Endodermal cell (in vitro differentiated cells): ENCODE data around the gene BRF1. TPM values are rescaled to one million over a fixed set of nuclear protein-coding genes. Genes with fewer than 3 reads are reported as not detected.
"Not testable (repeated sequence)": the region's sequence is repeated elsewhere in the genome, so short reads cannot be mapped to it uniquely, and the experiment has no call there.

Source experiments
- DNase-seq: peaks from one replicate; pipeline ENCODE4 v3.0.0-alpha.2; 2017
- H3K27ac ChIP-seq: 2 replicates; pipeline ENCODE4 v1.5.1; 2013; ENCODE audit warnings: mild to moderate bottlenecking, low read depth, low read length, moderate library complexity
- H3K27me3 ChIP-seq: 2 replicates; pipeline ENCODE4 v1.6.1; 2013; ENCODE audit warnings: mild to moderate bottlenecking, low read length, moderate library complexity; ENCODE audit not compliant: insufficient read depth, control insufficient read depth, poor library complexity, severe bottlenecking
- H3K36me3 ChIP-seq: 2 replicates; pipeline ENCODE4 v1.7.0; 2013; ENCODE audit warnings: mild to moderate bottlenecking, low read length, moderate library complexity; ENCODE audit not compliant: control insufficient read depth, insufficient read depth
- H3K4me1 ChIP-seq: one replicate; pipeline ENCODE4 v1.7.0; 2013; ENCODE audit warnings: low read length; ENCODE audit not compliant: control insufficient read depth, insufficient read depth
- H3K4me3 ChIP-seq: 2 replicates; pipeline ENCODE4 v1.5.1; 2013; ENCODE audit warnings: mild to moderate bottlenecking, low read length, moderate library complexity
- H3K9ac ChIP-seq: 2 replicates; pipeline ENCODE4 v1.6.1; 2013; ENCODE audit warnings: mild to moderate bottlenecking, low read length, moderate library complexity; ENCODE audit not compliant: poor library complexity, severe bottlenecking; ENCODE audit errors: extremely low read depth
- H3K9me3 ChIP-seq: 2 replicates; pipeline ENCODE4 v1.6.1; 2013; ENCODE audit warnings: mild to moderate bottlenecking, low read length, moderate library complexity; ENCODE audit not compliant: control insufficient read depth
- H3K27ac Mint-ChIP-seq: 2 replicates; pipeline ENCODE4 v1.8.0; 2020; ENCODE audit warnings: mixed read lengths
- H3K27me3 Mint-ChIP-seq: 2 replicates; pipeline ENCODE4 v1.8.0; 2021; ENCODE audit warnings: mild to moderate bottlenecking, mixed read lengths; ENCODE audit not compliant: insufficient read depth
- H3K36me3 Mint-ChIP-seq: 2 replicates; pipeline ENCODE4 v1.8.0; 2020; ENCODE audit warnings: low read depth, mixed read lengths
- H3K4me1 Mint-ChIP-seq: 2 replicates; pipeline ENCODE4 v1.8.0; 2020; ENCODE audit warnings: mixed read lengths
- H3K4me3 Mint-ChIP-seq: 2 replicates; pipeline ENCODE4 v1.8.0; 2020; ENCODE audit warnings: mild to moderate bottlenecking, moderate library complexity, mixed read lengths
- H3K9me3 Mint-ChIP-seq: 2 replicates; pipeline ENCODE4 v1.8.0; 2020; ENCODE audit warnings: mild to moderate bottlenecking, mixed read lengths
- WGBS, 2 experiments: methylation state at CpG; one replicate each; pipeline versions ENCODE4 v1.1.5 to v1.1.7; 2013; ENCODE audit warnings: missing lambda C conversion rate in 2 of 2, mixed read lengths in 1 of 2; ENCODE audit not compliant: insufficient coverage in 1 of 2, insufficient read length in 1 of 2; 5-methylcytosine and 5-hydroxymethylcytosine counted together
- total RNA-seq, 2 donors: library from RNA; stranded (reverse); fragmentation: NEBNext Ultra II Directional in 1 of 2; extraction: Animal tissue kit (Norgen Biotek cat#: 25700) in 1 of 2; gene quantifications; 2 replicates in 1 of 2; 3 replicates in 1 of 2; pipeline ENCODE4 v1.2.1, GENCODE V29; 2021
- TF ChIP-seq, protein P1 (sequence below): fragments of 200-600 bp; sonication (generic); conservative IDR thresholded peaks from 2 replicates; pipeline ENCODE4 v1.5.0; 2021; ENCODE audit warnings: antibody characterized with exemption, mild to moderate bottlenecking

BRF1 gene
- total RNA-seq, 2 donors from 2014 or later: 37.0 to 44.5 TPM

DNA sequence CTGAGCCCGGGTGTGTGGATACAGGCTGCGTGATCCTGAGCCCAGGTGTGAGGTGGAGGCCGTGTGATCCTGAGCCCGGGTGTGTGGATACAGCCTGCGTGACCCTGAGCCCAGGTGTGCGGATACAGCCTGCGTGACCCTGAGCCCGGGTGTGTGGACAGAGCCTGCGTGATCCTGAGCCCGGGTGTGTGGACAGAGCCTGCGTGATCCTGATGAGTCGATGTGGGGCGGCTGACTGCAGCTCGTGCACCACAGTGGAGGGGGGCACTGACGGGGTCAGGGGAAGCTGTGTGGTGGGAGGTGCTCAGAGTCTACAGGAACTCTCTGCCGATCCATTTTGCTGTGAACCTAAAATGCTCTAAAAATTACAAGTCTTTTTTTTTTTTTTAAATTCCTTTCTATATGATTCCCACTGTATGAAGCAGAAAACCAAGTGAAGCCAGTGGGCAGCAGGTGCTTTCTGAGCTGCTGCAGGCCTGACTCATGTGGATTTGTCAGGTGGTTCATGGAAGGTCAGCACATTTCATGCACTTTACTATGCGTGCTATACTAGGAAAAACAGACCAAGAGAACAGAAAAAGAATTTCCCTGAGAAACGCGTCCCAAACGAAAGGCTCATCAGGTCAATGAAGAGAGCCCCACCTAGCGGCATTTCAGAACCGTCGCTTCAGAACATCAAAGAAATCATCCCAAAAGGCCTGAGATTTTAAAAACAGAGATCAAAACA is 19.3 kb downstream of the BRF1 start:
- peaks cover 7% of the 10 kb centered on the region for H3K36me3 ChIP-seq
- Mint-ChIP-seq H3K4me3 (no peak overlapping the region), H3K9me3 (no peaks in the 10 kb centered on the region), H3K27ac (peak overlapping the region; percentile 11), H3K27me3 (no peaks in the 10 kb centered on the region), H3K4me1 (peaks cover 12% of the 10 kb centered on the region), H3K36me3 (peaks cover 5% of the 10 kb centered on the region)
- peaks cover 3% of the 10 kb centered on the region for H3K4me1 ChIP-seq
- WGBS, 2 experiments: 71 to 77% methylated on average over 18 to 23 of the region's 23 CpGs
- no peaks in the 10 kb centered on the region for H3K9me3 ChIP-seq
- peak; percentile 65 for DNase-seq
- H3K4me3 ChIP-seq: no peak overlapping the region
- H3K27ac ChIP-seq: no peak overlapping the region
- H3K27me3 ChIP-seq: no peaks in the 10 kb centered on the region
- TF ChIP-seq, protein P1, sequence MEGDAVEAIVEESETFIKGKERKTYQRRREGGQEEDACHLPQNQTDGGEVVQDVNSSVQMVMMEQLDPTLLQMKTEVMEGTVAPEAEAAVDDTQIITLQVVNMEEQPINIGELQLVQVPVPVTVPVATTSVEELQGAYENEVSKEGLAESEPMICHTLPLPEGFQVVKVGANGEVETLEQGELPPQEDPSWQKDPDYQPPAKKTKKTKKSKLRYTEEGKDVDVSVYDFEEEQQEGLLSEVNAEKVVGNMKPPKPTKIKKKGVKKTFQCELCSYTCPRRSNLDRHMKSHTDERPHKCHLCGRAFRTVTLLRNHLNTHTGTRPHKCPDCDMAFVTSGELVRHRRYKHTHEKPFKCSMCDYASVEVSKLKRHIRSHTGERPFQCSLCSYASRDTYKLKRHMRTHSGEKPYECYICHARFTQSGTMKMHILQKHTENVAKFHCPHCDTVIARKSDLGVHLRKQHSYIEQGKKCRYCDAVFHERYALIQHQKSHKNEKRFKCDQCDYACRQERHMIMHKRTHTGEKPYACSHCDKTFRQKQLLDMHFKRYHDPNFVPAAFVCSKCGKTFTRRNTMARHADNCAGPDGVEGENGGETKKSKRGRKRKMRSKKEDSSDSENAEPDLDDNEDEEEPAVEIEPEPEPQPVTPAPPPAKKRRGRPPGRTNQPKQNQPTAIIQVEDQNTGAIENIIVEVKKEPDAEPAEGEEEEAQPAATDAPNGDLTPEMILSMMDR: peak; percentile 80
- no peak overlapping the region for H3K9ac ChIP-seq

DNA sequence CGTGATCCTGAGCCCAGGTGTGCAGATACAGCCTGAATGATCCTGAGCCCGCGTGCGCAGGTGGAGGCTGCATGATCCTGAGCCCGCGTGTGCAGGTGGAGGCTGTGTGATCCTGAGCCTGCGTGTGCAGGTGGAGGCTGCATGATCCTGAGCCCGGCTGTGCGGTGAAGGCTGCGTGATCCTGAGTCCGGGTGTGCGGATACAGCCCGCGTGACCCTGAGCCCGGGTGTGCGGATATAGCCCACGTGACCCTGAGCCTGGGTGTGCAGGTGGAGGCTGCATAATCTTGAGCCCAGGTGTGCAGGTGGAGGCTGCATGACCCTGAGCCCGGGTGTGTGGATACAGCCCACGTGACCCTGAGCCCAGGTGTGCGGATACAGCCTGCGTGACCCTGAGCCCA is 20.3 kb downstream of the BRF1 start:
- Histone ChIP-seq H3K4me3 (no peak overlapping the region), H3K4me1 (peaks cover 3% of the 10 kb centered on the region), H3K9me3 (no peaks in the 10 kb centered on the region), H3K27me3 (no peaks in the 10 kb centered on the region), H3K9ac (no peak overlapping the region), H3K36me3 (peaks cover 6% of the 10 kb centered on the region), H3K27ac (no peak overlapping the region)
- no peak overlapping the region for H3K4me3 Mint-ChIP-seq
- H3K27me3 Mint-ChIP-seq: no peaks in the 10 kb centered on the region
- peaks cover 5% of the 10 kb centered on the region for H3K36me3 Mint-ChIP-seq
- no peaks in the 10 kb centered on the region for H3K9me3 Mint-ChIP-seq
- H3K27ac Mint-ChIP-seq: no peak overlapping the region
- 96 to 100% methylated on average over 18 to 21 of the region's 21 CpGs for WGBS, 2 experiments
- DNase-seq: no peak
- H3K4me1 Mint-ChIP-seq: peaks cover 12% of the 10 kb centered on the region
- TF ChIP-seq, protein P1: no peak

DNA sequence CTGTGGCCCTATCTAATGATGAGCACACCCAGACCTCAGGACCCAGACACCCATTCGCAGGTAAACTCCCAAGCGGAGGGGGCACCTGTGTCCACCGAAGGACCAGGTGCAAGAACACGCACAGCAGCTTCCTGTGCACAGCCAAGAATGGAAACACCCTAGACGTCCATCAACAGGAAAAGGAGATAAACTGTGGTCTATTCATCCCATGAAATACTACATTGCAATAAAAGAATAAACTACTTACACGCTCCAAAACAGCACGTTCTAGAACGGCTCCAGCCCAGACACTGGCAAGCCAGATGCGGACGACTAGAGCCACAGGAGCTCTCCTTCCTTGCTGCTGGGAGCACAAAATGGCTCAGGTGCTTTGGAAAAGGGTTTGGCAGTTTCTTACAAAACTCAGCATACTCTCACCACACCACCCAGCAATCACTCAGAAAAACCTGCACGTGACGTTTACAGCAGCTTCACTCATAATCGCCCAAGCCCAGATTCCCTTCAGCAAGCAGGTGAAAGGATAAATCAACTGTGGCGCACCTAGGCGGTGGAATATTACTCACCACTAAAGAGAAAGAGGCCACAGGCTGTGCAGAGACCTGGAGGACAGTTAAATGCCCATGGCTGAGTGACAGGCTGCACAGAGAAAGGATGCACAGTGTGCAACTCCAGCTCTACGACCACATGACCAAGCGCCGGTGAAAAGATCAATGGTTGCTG is 21.0 kb downstream of the BRF1 start:
- peaks cover 2% of the 10 kb centered on the region for H3K36me3 Mint-ChIP-seq
- Histone ChIP-seq H3K9me3 (no peaks in the 10 kb centered on the region), H3K27ac (no peak overlapping the region), H3K36me3 (no peaks in the 10 kb centered on the region), H3K4me1 (peaks cover 3% of the 10 kb centered on the region), H3K4me3 (no peak overlapping the region), H3K9ac (no peak overlapping the region), H3K27me3 (no peaks in the 10 kb centered on the region)
- DNase-seq: no peak
- peaks cover 12% of the 10 kb centered on the region for H3K4me1 Mint-ChIP-seq
- no peak overlapping the region for H3K27ac Mint-ChIP-seq
- TF ChIP-seq, protein P1: no peak
- H3K9me3 Mint-ChIP-seq: no peaks in the 10 kb centered on the region
- no peaks in the 10 kb centered on the region for H3K27me3 Mint-ChIP-seq
- 94 to 99% methylated on average over 10 to 18 of the region's 18 CpGs for WGBS, 2 experiments
- H3K4me3 Mint-ChIP-seq: no peak overlapping the region

DNA sequence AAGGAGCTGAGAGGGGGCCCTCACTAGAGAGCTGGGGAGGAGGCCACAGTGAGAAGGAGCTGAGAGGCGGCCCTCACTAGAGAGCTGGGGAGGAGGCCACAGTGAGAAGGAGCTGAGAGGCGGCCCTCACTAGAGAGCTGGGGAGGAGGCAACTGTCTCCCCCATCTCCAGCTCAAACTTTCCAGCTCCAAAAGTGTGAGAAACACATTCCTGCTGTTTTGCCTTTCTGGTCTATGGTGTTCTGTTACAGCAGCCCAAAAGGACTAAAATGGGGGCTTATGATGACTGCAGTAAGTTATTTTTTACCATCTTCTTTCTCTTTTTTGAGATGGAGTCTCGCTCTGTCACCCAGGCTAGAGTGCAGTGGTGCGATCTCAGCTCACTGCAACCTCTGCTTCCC is 23.4 kb downstream of the BRF1 start:
- not testable (repeated sequence) for H3K4me1 Mint-ChIP-seq, H3K9me3 Mint-ChIP-seq, H3K4me3 ChIP-seq, H3K4me3 Mint-ChIP-seq, H3K36me3 ChIP-seq, H3K36me3 Mint-ChIP-seq, H3K27ac Mint-ChIP-seq, H3K9me3 ChIP-seq, H3K4me1 ChIP-seq, H3K27ac ChIP-seq, DNase-seq, H3K27me3 ChIP-seq, H3K9ac ChIP-seq, H3K27me3 Mint-ChIP-seq
- WGBS, 2 experiments: 70% methylated on average over 3 of the region's 4 CpGs; no CpG with 5 or more reads in 1 of the 2 experiments
